ENCODE data around the gene DENND1A. TPM values are rescaled to one million over a fixed set of nuclear protein-coding genes. Genes with fewer than 3 reads are reported as not detected.

Gene DENND1A
- total and polyA plus RNA-seq, 4 donors: 7.9 to 22.0 (median 13.9) TPM

DNA sequence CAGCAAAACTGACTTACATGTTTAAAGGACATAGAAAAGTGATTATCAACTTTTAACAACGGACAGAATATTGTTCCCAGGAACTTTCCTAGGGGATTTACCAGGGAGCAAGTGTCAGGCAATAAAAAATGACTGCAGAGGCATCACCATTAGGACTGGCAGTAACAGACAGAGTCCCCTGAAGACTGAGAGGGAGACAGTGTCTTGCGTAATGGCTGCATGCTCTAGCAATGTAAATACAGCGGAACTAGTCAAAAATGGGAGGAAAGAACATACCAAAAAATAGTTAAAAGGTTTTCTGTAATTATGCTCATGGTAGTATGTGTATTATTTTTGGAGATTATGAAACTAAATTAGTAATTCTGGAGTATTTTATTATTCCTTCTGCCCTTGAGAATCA lies 392.1 kb downstream of the DENND1A start:
- DNase-seq (ENCODE audit: low spot score): no peak
- Histone ChIP-seq H3K27me3 (ENCODE audit: control insufficient read depth in 4 of 4, insufficient read depth in 4 of 4, low read length in 3 of 4) (no peaks in the 10 kb centered on the region), H3K27ac (ENCODE audit: low read depth in 1 of 2, low read length in 2 of 2) (no peak overlapping the region), H3K9me3 (ENCODE audit: control insufficient read depth in 4 of 4, low read length in 3 of 4) (no peaks in the 10 kb centered on the region), H3K4me3 (ENCODE audit: low read depth in 1 of 3, low read length in 3 of 3) (no peak overlapping the region), H3K9ac (ENCODE audit: low read depth in 1 of 2, low read length in 2 of 2) (no peak overlapping the region), H3K36me3 (ENCODE audit: control insufficient read depth in 4 of 4, insufficient read depth in 3 of 4, low read depth in 1 of 4, low read length in 3 of 4) (no peaks in the 10 kb centered on the region), H3K4me1 (ENCODE audit: control insufficient read depth in 4 of 4, insufficient read depth in 4 of 4, low read length in 3 of 4) (peaks cover 0 to 10% (median 8%) of the 10 kb centered on the region in 4 donors)
- TF ChIP-seq RAD21 (IDR thresholded peaks at IDR 0.05) (peak; percentile 21 to 37), YY1 (IDR thresholded peaks at IDR 0.05) (peak; percentile 22), FOXA1 (IDR thresholded peaks at IDR 0.05) (peak; percentile 17), HNF4A (conservative IDR thresholded peaks at IDR 0.05) (peak in 1 of 2 donors; percentile 12), FOXA2 (IDR thresholded peaks at IDR 0.05) (peak; percentile 84), GABPA (IDR thresholded peaks at IDR 0.05 in 1 of 2, conservative IDR thresholded peaks at IDR 0.05 in 1 of 2) (no peak), SP1 (IDR thresholded peaks at IDR 0.05) (no peak)
- TF ChIP-seq, protein P1, sequence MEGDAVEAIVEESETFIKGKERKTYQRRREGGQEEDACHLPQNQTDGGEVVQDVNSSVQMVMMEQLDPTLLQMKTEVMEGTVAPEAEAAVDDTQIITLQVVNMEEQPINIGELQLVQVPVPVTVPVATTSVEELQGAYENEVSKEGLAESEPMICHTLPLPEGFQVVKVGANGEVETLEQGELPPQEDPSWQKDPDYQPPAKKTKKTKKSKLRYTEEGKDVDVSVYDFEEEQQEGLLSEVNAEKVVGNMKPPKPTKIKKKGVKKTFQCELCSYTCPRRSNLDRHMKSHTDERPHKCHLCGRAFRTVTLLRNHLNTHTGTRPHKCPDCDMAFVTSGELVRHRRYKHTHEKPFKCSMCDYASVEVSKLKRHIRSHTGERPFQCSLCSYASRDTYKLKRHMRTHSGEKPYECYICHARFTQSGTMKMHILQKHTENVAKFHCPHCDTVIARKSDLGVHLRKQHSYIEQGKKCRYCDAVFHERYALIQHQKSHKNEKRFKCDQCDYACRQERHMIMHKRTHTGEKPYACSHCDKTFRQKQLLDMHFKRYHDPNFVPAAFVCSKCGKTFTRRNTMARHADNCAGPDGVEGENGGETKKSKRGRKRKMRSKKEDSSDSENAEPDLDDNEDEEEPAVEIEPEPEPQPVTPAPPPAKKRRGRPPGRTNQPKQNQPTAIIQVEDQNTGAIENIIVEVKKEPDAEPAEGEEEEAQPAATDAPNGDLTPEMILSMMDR (IDR thresholded peaks at IDR 0.05; ENCODE audit: low read depth, low read length, missing input control): no peak
- 59% methylated on average over 3 of the region's 3 CpGs for WGBS

DNA sequence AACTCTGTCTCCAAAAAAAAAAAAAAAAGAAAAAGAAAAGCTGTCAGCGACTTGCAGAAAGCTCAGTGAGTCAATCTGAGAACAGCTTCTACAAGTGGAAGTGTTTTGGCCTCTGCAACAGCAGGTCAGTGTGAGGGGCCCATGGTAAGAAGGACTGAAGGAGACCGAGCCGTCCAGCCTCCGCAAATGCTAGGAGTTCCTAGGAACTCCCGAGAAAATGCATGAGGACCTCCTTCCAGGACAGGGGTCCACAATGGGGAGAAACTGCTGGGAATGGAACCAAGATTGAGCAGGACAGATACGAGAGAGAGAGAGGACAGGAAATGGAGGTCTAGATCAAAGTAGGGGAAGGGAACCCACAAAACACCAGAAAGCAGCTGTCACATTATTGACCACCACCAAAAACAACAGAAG lies 393.5 kb downstream of the DENND1A start:
- Histone ChIP-seq H3K4me1 (ENCODE audit: control insufficient read depth in 4 of 4, insufficient read depth in 4 of 4, low read length in 3 of 4) (no peaks in the 10 kb centered on the region), H3K9ac (ENCODE audit: low read depth in 1 of 2, low read length in 2 of 2) (no peak overlapping the region), H3K27ac (ENCODE audit: low read depth in 1 of 2, low read length in 2 of 2) (no peak overlapping the region), H3K4me3 (ENCODE audit: low read depth in 1 of 3, low read length in 3 of 3) (no peak overlapping the region), H3K36me3 (ENCODE audit: control insufficient read depth in 4 of 4, insufficient read depth in 3 of 4, low read depth in 1 of 4, low read length in 3 of 4) (no peaks in the 10 kb centered on the region), H3K9me3 (ENCODE audit: control insufficient read depth in 4 of 4, low read length in 3 of 4) (no peaks in the 10 kb centered on the region), H3K27me3 (ENCODE audit: control insufficient read depth in 4 of 4, insufficient read depth in 4 of 4, low read length in 3 of 4) (no peaks in the 10 kb centered on the region)
- whole genome bisulfite sequencing: 94% methylated on average over 6 of the region's 6 CpGs
- TF ChIP-seq, protein P2, sequence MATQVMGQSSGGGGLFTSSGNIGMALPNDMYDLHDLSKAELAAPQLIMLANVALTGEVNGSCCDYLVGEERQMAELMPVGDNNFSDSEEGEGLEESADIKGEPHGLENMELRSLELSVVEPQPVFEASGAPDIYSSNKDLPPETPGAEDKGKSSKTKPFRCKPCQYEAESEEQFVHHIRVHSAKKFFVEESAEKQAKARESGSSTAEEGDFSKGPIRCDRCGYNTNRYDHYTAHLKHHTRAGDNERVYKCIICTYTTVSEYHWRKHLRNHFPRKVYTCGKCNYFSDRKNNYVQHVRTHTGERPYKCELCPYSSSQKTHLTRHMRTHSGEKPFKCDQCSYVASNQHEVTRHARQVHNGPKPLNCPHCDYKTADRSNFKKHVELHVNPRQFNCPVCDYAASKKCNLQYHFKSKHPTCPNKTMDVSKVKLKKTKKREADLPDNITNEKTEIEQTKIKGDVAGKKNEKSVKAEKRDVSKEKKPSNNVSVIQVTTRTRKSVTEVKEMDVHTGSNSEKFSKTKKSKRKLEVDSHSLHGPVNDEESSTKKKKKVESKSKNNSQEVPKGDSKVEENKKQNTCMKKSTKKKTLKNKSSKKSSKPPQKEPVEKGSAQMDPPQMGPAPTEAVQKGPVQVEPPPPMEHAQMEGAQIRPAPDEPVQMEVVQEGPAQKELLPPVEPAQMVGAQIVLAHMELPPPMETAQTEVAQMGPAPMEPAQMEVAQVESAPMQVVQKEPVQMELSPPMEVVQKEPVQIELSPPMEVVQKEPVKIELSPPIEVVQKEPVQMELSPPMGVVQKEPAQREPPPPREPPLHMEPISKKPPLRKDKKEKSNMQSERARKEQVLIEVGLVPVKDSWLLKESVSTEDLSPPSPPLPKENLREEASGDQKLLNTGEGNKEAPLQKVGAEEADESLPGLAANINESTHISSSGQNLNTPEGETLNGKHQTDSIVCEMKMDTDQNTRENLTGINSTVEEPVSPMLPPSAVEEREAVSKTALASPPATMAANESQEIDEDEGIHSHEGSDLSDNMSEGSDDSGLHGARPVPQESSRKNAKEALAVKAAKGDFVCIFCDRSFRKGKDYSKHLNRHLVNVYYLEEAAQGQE (IDR thresholded peaks at IDR 0.05): no peak
- TF ChIP-seq HNF4G (IDR thresholded peaks at IDR 0.05) (no peak), SP1 (IDR thresholded peaks at IDR 0.05) (no peak), HNF4A (conservative IDR thresholded peaks at IDR 0.05) (no peak), RAD21 (IDR thresholded peaks at IDR 0.05) (no peak), FOXA2 (IDR thresholded peaks at IDR 0.05) (no peak), JUND (IDR thresholded peaks at IDR 0.05) (no peak), FOXA1 (IDR thresholded peaks at IDR 0.05) (no peak)
- TF ChIP-seq, protein P3, sequence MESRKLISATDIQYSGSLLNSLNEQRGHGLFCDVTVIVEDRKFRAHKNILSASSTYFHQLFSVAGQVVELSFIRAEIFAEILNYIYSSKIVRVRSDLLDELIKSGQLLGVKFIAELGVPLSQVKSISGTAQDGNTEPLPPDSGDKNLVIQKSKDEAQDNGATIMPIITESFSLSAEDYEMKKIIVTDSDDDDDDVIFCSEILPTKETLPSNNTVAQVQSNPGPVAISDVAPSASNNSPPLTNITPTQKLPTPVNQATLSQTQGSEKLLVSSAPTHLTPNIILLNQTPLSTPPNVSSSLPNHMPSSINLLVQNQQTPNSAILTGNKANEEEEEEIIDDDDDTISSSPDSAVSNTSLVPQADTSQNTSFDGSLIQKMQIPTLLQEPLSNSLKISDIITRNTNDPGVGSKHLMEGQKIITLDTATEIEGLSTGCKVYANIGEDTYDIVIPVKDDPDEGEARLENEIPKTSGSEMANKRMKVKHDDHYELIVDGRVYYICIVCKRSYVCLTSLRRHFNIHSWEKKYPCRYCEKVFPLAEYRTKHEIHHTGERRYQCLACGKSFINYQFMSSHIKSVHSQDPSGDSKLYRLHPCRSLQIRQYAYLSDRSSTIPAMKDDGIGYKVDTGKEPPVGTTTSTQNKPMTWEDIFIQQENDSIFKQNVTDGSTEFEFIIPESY (IDR thresholded peaks at IDR 0.05): no peak
- TF ChIP-seq, protein P4, sequence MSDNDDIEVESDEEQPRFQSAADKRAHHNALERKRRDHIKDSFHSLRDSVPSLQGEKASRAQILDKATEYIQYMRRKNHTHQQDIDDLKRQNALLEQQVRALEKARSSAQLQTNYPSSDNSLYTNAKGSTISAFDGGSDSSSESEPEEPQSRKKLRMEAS (IDR thresholded peaks at IDR 0.05): no peak
- DNase-seq (ENCODE audit: low spot score): no peak
